Activated CD4-positive, alpha-beta T cell treated with anti-CD3 and anti-CD28 coated beads, Interleukin-2, Interleukin-6, amounts not matched to agents 100 ng/mL and 50 ng/mL, durations not matched to agents 16 hours and 8 hours (primary cell): ENCODE measurements around the gene HAS3.
"Not testable (repeated sequence)": the region's sequence is repeated elsewhere in the genome, so short reads cannot be mapped to it uniquely, and the experiment has no call there.

Source experiments
- DNase-seq: peaks from one replicate; pipeline ENCODE4 v3.0.0-alpha.2; 2020

The HAS3 gene

DNA sequence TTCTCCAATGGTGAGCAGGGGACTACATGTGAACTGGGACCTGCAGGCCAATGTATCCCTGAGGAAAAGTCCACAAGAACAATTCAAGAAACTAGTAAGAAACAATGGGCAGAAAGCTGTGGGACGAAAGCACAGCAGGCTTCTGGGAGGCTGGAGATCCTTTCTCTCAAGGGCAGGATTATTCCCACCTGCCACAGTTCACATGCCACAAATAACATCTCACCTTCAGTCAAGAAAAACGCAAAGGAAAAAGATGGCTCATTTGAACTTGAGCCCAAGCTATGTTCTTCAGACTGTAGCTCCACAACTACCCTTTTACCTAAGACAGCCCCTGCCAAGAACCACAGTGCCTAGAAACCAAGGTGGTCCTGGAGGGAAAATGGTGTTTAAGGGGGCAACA is 13.0 kb downstream of the HAS3 start:
- no peak for DNase-seq

- no peak for DNase-seq
Measured at GRCh38 chr16:69118994-69119393, 13.5 kb downstream of the HAS3 start.

DNA sequence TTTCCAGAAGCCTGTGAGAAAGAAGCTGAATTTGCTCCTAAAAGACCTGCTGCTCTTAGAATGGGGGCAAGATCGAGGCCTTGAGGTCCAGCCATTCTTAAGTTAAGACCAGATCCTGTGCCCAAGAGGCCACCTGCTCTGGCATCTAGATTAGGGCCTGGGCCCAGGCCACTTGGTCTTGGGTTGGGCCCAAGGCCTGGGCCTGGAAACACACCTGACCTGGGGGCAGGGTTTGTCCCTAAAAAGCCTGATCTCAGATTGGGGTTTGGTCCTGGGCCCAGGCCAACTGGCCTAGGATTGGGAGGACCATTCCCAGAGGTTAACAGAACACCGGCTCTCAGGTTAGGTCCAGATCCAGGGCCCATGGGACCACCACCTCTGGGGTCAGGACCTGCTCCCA is 14.1 kb downstream of the HAS3 start:
- DNase-seq, result no peak

DNA sequence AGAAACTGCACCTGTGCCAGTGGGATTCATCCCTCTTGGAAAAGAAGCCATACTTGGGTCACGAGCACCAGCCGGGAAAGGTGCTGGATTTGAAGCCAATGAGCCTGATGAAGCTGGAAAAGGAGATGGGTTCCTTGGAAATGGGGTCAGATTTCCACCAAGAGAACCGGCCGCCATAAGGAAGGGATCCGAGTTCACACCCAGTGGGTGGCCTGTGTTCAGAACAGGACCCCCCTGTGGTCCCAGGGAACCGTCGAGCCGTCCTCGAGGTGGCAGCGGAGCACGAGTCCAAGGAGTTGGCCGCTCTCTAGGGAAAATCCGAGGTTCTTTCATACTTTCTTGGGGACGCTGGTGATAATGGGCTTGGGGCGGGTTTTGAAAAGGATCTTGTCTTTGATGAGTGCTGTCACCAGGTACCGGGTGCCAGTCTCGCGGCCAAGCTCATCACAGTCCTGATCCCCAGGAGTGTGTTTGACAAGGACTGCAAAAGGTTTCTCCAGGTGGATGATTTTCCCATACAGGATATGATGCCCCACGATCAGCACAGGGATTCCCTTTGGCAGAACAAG is 14.7 kb downstream of the HAS3 start:
- no peak for DNase-seq

GRCh38 chr16:69123910-69124309 is 18.5 kb downstream of the HAS3 start:
- peak; percentile 68 for DNase-seq

GRCh38 chr16:69124406-69124805 is 19.0 kb downstream of the HAS3 start:
- not testable (repeated sequence) for DNase-seq

- DNase-seq, result not testable (repeated sequence)
Measured at GRCh38 chr16:69124961-69125360, 19.5 kb downstream of the HAS3 start.

GRCh38 chr16:69126221-69126620 is 20.8 kb downstream of the HAS3 start:
- no peak for DNase-seq

GRCh38 chr16:69126801-69127200 is 21.3 kb downstream of the HAS3 start:
- not testable (repeated sequence) for DNase-seq

GRCh38 chr16:69127966-69128510 is 22.6 kb downstream of the HAS3 start:
- no peak for DNase-seq

DNA sequence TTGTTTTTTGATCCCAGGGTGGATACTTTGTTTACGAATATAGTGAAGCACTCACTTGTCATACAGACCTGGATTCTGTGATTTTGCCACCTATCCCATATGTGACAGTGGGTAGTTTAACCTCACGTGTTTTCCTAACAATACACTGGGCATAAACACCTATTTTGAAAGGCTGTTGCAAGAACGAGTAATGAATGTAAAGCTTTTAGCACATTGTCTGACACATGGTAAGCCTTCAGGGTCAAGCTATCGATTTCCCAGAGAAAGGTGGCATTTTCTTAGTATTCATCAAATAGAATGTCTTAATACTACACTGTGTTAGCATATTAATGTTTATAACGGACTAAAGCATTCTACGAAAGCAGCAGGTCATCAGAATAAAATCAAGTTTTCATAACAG is 25.0 kb downstream of the HAS3 start:
- DNase-seq, result no peak

DNA sequence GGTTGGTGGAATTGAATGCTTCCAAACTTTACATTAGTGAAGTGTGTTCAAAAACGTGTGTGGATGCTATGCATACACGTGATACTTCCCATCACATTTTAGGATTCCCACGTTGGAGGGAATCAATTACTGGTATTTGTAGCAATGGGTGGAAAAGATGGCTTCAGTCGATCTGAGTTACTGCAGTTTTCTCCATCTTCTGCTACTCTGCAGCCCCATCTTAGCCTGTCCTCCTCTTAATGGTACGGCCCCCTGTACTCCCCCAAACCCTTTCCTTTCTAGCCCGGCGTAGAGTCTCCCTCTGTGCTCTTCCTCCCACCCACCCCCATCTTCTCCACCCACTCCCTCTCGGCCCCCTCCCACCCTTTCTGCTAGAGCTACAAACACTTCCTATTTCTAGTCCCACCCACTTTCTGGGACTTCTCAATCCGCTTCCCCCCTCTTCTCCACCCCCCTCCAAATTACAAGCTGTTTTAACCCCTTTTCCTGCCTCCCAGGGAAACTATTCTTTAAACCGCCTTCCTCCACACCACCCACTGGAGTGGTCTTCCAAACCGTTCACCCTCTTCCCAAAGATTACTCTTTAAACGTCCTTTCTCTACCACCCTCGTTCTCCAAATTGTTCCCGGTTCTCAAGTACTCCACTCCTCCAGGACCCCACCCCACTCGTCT is 25.9 kb downstream of the HAS3 start:
- DNase-seq, result no peak

- DNase-seq, result peak; percentile 87
Measured at GRCh38 chr16:69131839-69132423, 26.5 kb downstream of the HAS3 start.

DNA sequence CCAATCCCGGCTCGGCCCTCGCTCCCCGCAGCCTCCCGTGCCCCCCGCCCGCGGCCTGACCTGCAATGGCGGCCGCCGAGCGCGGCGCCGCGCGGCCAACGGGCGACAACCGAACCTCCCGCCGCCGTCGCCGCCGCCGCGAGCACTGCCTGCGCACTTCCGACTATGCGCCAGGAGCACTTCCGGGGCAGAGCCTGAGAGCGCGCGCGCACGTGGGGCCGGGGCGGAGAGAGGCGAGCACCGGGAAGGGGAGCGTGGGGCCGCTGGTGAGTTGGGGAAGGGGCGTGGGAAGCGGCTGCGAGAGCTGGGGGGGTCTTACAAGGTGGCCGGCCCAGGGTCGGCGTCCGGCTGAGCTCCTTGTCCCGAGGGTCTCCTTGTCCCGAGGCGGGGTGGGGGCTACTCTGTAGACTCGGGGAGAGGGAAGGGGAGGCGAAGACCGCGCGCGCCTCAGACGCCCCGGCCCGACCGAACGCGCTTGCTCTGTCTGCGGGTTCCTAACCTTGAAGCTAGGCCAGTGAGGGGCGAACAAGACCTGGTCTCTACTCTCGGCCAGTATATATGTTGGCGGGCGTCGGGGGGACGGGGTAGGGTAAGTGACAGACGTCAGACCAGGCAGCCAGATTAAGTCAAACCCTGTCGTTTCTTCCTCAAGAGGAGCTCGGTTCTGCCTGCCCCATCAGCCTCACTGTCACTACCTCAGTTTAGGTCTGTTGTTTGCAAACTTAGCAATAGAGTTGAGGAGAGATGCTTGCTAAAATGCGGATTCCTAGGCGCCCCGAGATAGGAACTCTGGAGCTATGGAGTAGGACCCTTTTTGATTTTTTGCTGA is 27.2 kb downstream of the HAS3 start, which contains the start of the genes CHTF8 and UTP4:
Gene CHTF8, minus strand, starts transcription at position 165 of the 829 bp plus-strand sequence. CDS start 11,130 bp downstream, outside the sequence.
Gene UTP4, plus strand, starts transcription at position 226 of the 829 bp plus-strand sequence. CDS start 811 bp downstream, outside the sequence.
- peak; percentile 91 for DNase-seq

DNA sequence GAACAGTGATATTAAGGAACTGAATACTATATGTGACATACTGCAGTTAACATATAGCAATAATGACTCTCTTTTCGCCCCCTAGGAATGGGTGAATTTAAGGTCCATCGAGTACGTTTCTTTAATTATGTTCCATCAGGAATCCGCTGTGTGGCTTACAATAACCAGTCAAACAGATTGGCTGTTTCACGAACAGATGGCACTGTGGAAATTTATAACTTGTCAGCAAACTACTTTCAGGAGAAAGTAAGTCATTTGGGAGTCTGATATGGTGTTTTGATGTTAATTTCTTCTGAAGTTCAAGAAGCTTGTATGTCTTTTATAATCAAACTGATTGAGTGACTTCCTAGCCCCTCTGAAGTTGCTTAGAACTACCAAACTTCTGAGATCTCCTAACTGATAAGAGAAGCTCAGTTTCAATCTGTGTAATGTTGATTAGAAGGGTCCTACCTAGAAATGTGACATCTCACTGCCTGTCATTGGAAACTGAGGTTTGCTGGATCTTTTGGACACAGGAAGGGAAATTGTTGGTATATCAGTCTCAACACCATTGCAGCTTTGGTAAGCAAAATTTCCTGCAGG is 28.0 kb downstream of the HAS3 start:
- DNase-seq, result peak; percentile 27

DNA sequence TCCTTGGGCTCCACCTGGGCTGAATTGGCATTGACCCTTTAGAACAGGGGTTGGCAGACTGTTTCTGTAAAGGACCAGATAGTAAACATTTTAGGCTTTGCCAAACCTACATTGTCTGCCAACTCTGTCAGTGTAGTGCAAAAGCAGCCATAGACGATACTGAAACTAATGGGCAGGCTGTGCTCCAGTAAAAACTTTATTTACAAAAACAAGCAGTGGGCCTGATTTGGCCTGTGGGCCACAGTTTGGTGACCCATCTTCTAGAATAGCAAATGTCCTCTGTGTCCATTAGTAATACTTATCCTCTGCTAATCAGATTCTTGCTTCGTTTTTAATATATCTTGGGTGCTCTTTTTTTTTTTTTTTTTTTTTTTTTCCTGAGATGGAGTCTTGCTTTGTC is 33.2 kb downstream of the HAS3 start:
- no peak for DNase-seq

- DNase-seq, result not testable (repeated sequence)
Measured at GRCh38 chr16:69139464-69139863, 34.0 kb downstream of the HAS3 start.

GRCh38 chr16:69141014-69141413 is 35.6 kb downstream of the HAS3 start:
- no peak for DNase-seq

- no peak for DNase-seq
Measured at GRCh38 chr16:69141936-69142335, 36.5 kb downstream of the HAS3 start.

DNA sequence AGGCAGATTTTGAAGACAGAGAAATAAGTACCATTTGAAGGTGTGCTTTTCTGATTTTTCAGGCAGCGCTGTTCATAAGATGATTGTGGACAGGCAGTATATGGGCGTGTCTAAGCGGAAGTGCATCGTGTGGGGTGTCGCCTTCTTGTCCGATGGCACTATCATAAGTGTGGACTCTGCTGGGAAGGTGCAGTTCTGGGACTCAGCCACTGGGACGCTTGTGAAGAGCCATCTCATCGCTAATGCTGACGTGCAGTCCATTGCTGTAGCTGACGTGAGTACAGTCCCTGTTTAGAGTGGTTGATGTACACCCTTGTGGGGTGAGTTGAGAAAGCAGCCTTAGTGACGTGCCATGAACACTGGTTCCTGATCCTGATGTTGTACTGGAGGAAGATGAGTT is 37.7 kb downstream of the HAS3 start:
- DNase-seq, result no peak

- DNase-seq, result no peak
Measured at GRCh38 chr16:69145658-69146057, 40.2 kb downstream of the HAS3 start.

DNA sequence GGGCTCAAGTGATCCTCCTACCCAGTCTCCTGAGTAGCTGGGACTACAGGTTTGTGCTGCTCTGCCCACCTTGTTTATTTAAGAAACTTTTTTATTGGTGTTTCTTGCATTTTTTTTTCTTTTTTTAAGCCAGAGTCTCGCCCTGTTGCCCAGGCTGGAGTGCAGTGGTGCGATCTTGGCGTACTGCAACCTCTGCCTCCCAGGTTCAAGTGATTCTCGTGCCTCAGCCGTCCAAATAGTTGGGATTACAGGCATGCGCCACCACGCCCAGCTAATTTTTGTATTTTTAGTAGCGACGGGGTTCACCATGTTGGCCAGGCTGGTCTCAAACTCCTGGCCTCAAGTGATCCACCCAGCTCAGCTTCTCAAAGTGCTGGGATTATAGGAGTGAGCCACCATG is 44.2 kb downstream of the HAS3 start:
- DNase-seq, result not testable (repeated sequence)
